ENCODE data around the gene DRD1. TPM values are rescaled to one million over a fixed set of nuclear protein-coding genes. Genes with fewer than 3 reads are reported as not detected.

The DRD1 gene
- 0.81 TPM for total RNA-seq

- DNase-seq (ENCODE audit: low spot score), result peak; percentile 22
These were observed at the start of gene DRD1 for GRCh38 chr5:175444060-175444904. Gene DRD1 (minus strand): TSS chr5:175444182. CDS start chr5:175443099, 1,083 bp downstream.

GRCh38 chr5:175493726-175494125 is 49.7 kb upstream of the DRD1 start:
- DNase-seq (ENCODE audit: low spot score), result no peak

GRCh38 chr5:175493260-175493659 is 49.3 kb upstream of the DRD1 start:
- DNase-seq (ENCODE audit: low spot score), result no peak

- DNase-seq (ENCODE audit: low spot score), result no peak
These were observed 47.2 kb upstream of the DRD1 start for GRCh38 chr5:175491223-175491622.

- DNase-seq (ENCODE audit: low spot score), result no peak
These were observed 45.9 kb upstream of the DRD1 start for GRCh38 chr5:175489693-175490443.

- no peak for DNase-seq (ENCODE audit: low spot score)
These were observed 43.7 kb upstream of the DRD1 start for GRCh38 chr5:175487514-175488222.

GRCh38 chr5:175485631-175486030 is 41.6 kb upstream of the DRD1 start:
- no peak for DNase-seq (ENCODE audit: low spot score)

- no peak for DNase-seq (ENCODE audit: low spot score)
These were observed 40.8 kb upstream of the DRD1 start for GRCh38 chr5:175484829-175485228.

- DNase-seq (ENCODE audit: low spot score), result no peak
These were observed 40.3 kb upstream of the DRD1 start for GRCh38 chr5:175484322-175484721.

GRCh38 chr5:175483337-175483736 is 39.4 kb upstream of the DRD1 start:
- no peak for DNase-seq (ENCODE audit: low spot score)

- DNase-seq (ENCODE audit: low spot score), result no peak
These were observed 35.3 kb upstream of the DRD1 start for GRCh38 chr5:175479125-175479881.

- DNase-seq (ENCODE audit: low spot score), result peak; percentile 74
These were observed 34.6 kb upstream of the DRD1 start, which contains the start of gene SFXN1 for GRCh38 chr5:175478384-175479124. Gene SFXN1 (plus strand): TSS chr5:175478560. CDS start chr5:175492104, 13,544 bp downstream.

GRCh38 chr5:175478008-175478383 is 34.0 kb upstream of the DRD1 start:
- DNase-seq (ENCODE audit: low spot score), result no peak

GRCh38 chr5:175477440-175477839 is 33.5 kb upstream of the DRD1 start:
- DNase-seq (ENCODE audit: low spot score), result no peak

GRCh38 chr5:175475248-175475647 is 31.3 kb upstream of the DRD1 start:
- no peak for DNase-seq (ENCODE audit: low spot score)

GRCh38 chr5:175472378-175472777 is 28.4 kb upstream of the DRD1 start:
- no peak for DNase-seq (ENCODE audit: low spot score)

GRCh38 chr5:175471628-175472027 is 27.6 kb upstream of the DRD1 start:
- DNase-seq (ENCODE audit: low spot score), result no peak

- no peak for DNase-seq (ENCODE audit: low spot score)
These were observed 27.2 kb upstream of the DRD1 start for GRCh38 chr5:175471196-175471595.

- no peak for DNase-seq (ENCODE audit: low spot score)
These were observed 26.8 kb upstream of the DRD1 start for GRCh38 chr5:175470781-175471180.

GRCh38 chr5:175469916-175470315 is 25.9 kb upstream of the DRD1 start:
- no peak for DNase-seq (ENCODE audit: low spot score)

GRCh38 chr5:175468892-175469291 is 24.9 kb upstream of the DRD1 start:
- no peak for DNase-seq (ENCODE audit: low spot score)

All from mucosa of gallbladder (tissue), 1 donor.